Endothelial cell of umbilical vein (primary cell): ENCODE data around the gene FEN1. TPM values are rescaled to one million over a fixed set of nuclear protein-coding genes. Genes with fewer than 3 reads are reported as not detected.

Experiments used
- BruUV-seq: library from RNA; stranded (reverse); fragments of 400-500 nt; replicated peaks from 2 replicates; lab custom pipeline; 2021; lab: Mats Ljungman, UMichigan
- CTCF ChIA-PET: fragments of 300-600, 350-600 bp; sonication (Branson Sonifier 250); formaldehyde crosslinking; loops from one replicate; lab custom pipeline; 2021; ENCODE audit warnings: antibody characterized with exemption, inconsistent platforms; lab: Charles Lee
- POLR2A ChIA-PET: fragments of 300-600, 350-600 bp; sonication (Branson Sonifier 250); formaldehyde crosslinking; loops from one replicate; lab custom pipeline; 2021; ENCODE audit warnings: antibody characterized with exemption, inconsistent platforms; lab: Charles Lee
- DNase-seq: peaks from one replicate; pipeline ENCODE4 v3.0.0-alpha.2; 2011; ENCODE audit warnings: low read depth, low spot score
- FAIRE-seq: peaks from 2 replicates; lab custom pipeline; 2011; peaks lifted over from hg19 to GRCh38; lab: Jason Lieb, UNC
- H2AFZ ChIP-seq: 2 replicates; pipeline ENCODE4 v1.6.0; 2012; ENCODE audit warnings: low read depth, low read length, control low read depth, inconsistent platforms
- H3K27ac ChIP-seq: 2 replicates; pipeline ENCODE4 v1.5.1; 2011; ENCODE audit warnings: low read depth, mild to moderate bottlenecking, control low read depth, low read length, moderate library complexity; ENCODE audit not compliant: insufficient read depth
- H3K27me3 ChIP-seq, 2 experiments: 2 replicates each; pipeline versions ENCODE4 v1.6.0 to v1.6.1; 2011; ENCODE audit warnings: low read length in 2 of 2, mixed read lengths in 1 of 2; ENCODE audit not compliant: control insufficient read depth in 2 of 2, insufficient read depth in 2 of 2
- H3K36me3 ChIP-seq, 2 experiments: 2 replicates in 1 of 2; 3 replicates in 1 of 2; pipeline ENCODE4 v1.5.1; 2011; ENCODE audit warnings: low read length in 2 of 2, mild to moderate bottlenecking in 1 of 2, moderate library complexity in 1 of 2; ENCODE audit not compliant: control insufficient read depth in 2 of 2, insufficient read depth in 2 of 2; ENCODE audit errors: extremely low read depth in 1 of 2
- H3K4me1 ChIP-seq: 3 replicates; pipeline ENCODE4 v1.5.1; 2011; ENCODE audit warnings: mild to moderate bottlenecking, low read length; ENCODE audit not compliant: control insufficient read depth, insufficient read depth; ENCODE audit errors: extremely low read depth
- H3K4me2 ChIP-seq: 2 replicates; pipeline ENCODE4 v1.6.1; 2011; ENCODE audit warnings: low read length, control low read depth, mixed read lengths; ENCODE audit not compliant: insufficient read depth
- H3K4me3 ChIP-seq, 3 experiments: fragments of 200-600 bp in 1 of 3; sonication (generic), shearing (Covaris generic) in 1 of 3; replicated peaks in 1 of 3; 2 replicates each; pipeline ENCODE4 v1.5.1; 2011 to 2016; ENCODE audit warnings: control low read depth in 3 of 3, low read length in 3 of 3, mild to moderate bottlenecking in 2 of 3, inconsistent platforms in 1 of 3, low read depth in 1 of 3, moderate library complexity in 1 of 3; ENCODE audit not compliant: insufficient read depth in 1 of 3
- H3K79me2 ChIP-seq: 2 replicates; pipeline ENCODE4 v1.6.0; 2012; ENCODE audit warnings: low read length, inconsistent platforms; ENCODE audit not compliant: control insufficient read depth, insufficient read depth
- H3K9ac ChIP-seq: replicated peaks from 2 replicates; pipeline ENCODE3; 2011; ENCODE audit warnings: low read length, control low read depth; ENCODE audit not compliant: insufficient read depth; ENCODE audit errors: extremely low read depth
- H3K9me1 ChIP-seq: replicated peaks from 3 replicates; pipeline ENCODE4 v1.6.0; 2011; ENCODE audit warnings: mild to moderate bottlenecking, low read length; ENCODE audit not compliant: control insufficient read depth, insufficient read depth; ENCODE audit errors: extremely low read depth
- H3K9me3 ChIP-seq: replicated peaks from 2 replicates; pipeline ENCODE4 v1.5.1; 2012; ENCODE audit warnings: low read length, inconsistent platforms; ENCODE audit not compliant: control insufficient read depth, insufficient read depth
- H4K20me1 ChIP-seq: replicated peaks from 2 replicates; pipeline ENCODE3; 2011; ENCODE audit warnings: mild to moderate bottlenecking, low read length; ENCODE audit not compliant: control insufficient read depth, insufficient read depth; ENCODE audit errors: extremely low read depth
- EZH2 ChIP-seq: IDR thresholded peaks from 2 replicates; pipeline ENCODE4 v1.6.1; 2012; ENCODE audit warnings: borderline replicate concordance, low read depth, mild to moderate bottlenecking, moderate library complexity, low read length, inconsistent platforms; ENCODE audit not compliant: severe bottlenecking
- FOS ChIP-seq: IDR thresholded peaks from 2 replicates; pipeline ENCODE4 v1.6.1; 2011; ENCODE audit warnings: mild to moderate bottlenecking, low read length, moderate library complexity, borderline replicate concordance; ENCODE audit not compliant: insufficient read depth
- GATA2 ChIP-seq: IDR thresholded peaks from 2 replicates; pipeline ENCODE4 v1.7.0; 2011; ENCODE audit warnings: low read depth, mild to moderate bottlenecking, moderate library complexity, mixed read lengths, low read length; ENCODE audit not compliant: insufficient read length, insufficient read depth
- JUN ChIP-seq: IDR thresholded peaks from 2 replicates; pipeline ENCODE4 v1.6.1; 2011; ENCODE audit warnings: borderline replicate concordance, low read depth; ENCODE audit not compliant: insufficient read length, insufficient read depth
- MYC ChIP-seq: IDR thresholded peaks from one replicate; pipeline ENCODE4 v1.6.1; 2011; ENCODE audit warnings: mild to moderate bottlenecking, low read depth, low read length
- POLR2A ChIP-seq: IDR thresholded peaks from 2 replicates; pipeline ENCODE4 v1.6.1; 2012; ENCODE audit warnings: low read depth, mild to moderate bottlenecking, control low read depth, low read length
- POLR2AphosphoS5 ChIP-seq: IDR thresholded peaks from 2 replicates; pipeline ENCODE4 v1.6.1; 2012; ENCODE audit warnings: low read depth, mild to moderate bottlenecking, control low read depth, low read length, moderate library complexity; ENCODE audit not compliant: insufficient read depth
- dilution Hi-C: fragments of 300-500 bp; cut with MboI; formaldehyde crosslinking; loops from one replicate; pipeline ENCODE4 v1.15.0; 2019; ENCODE audit warnings: low sequenced_read_pairs; ENCODE audit not compliant: extremely low pct_ligation_motif_present
- intact Hi-C: fragments of 100-400 bp; cut with micrococcal nuclease; formaldehyde crosslinking; loops from one replicate; pipeline ENCODE4 v1.10.0; 2022
- polyA plus RNA-seq, 4 experiments: library from polyadenylated mRNA; depleted of rRNA in 3 of 4; stranded (reverse) in 3 of 4; unstranded in 1 of 4; fragments of >200 nt; gene quantifications; 2 replicates each; pipeline versions ENCODE4 v1.2.1 to v1.2.3, GENCODE V29; 2011 to 2012; ENCODE audit warnings: missing spikeins in 1 of 4
- total RNA-seq: library from RNA; stranded (reverse); gene quantifications from 2 replicates; pipeline ENCODE4 v1.2.3, GENCODE V29; 2021
- TF ChIP-seq, protein P1 (sequence below): IDR thresholded peaks from 2 replicates; pipeline ENCODE4 v1.6.1; 2011; ENCODE audit not compliant: insufficient read depth, insufficient read length
- TF ChIP-seq, protein P2 (sequence below), 2 donors: IDR thresholded peaks; 1 replicate in 1 of 2; 2 replicates in 1 of 2; pipeline ENCODE4 v1.5.1; 2011; ENCODE audit warnings: low read length in 2 of 2, mild to moderate bottlenecking in 2 of 2, moderate library complexity in 2 of 2, control low read depth in 1 of 2, inconsistent platforms in 1 of 2, low read depth in 1 of 2; ENCODE audit not compliant: insufficient read depth in 1 of 2; ENCODE audit errors: extremely low read depth in 1 of 2

The FEN1 gene
- total and polyA plus RNA-seq, 2 donors (not counting 3 experiments of a cell fraction or from before 2014, with no cell fraction given) = 29.3 to 60.5 TPM

DNA sequence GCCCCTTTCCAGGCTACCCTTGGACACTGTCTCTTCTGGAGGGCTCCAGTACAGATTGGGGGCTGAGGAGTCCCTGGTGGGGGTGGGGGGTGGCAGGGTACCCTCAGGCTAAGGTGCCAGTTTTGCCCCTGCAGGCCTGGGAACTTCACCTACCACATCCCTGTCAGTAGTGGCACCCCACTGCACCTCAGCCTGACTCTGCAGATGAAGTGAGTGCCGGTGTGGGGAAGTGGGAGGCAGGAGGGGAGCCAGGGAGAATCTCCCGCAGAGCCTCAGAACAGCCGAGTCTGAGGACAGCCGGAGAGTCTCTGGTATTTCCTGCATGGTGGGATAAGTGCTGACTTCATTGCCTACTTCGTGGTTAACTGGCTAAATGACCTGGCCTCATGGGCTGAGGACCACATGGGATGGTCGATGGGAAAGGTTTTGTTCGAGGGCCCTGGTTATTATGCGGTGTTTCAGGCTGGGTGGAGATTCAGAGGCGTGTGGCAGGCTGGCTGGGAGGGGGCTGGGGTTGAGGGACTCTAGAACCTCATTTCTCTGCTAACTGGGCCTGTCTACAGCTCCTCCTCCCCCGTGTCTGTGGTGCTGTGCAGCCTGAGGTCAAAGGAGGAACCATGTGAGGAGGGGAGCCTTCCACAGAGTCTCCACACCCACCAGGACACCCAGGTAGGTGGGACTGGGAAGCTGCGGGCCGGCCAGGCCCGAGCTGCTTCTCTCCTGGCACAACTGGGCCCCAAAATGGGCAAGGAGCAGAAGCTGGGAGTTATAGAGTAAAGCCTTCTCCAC is 8.8 kb upstream of the FEN1 start:
- H3K79me2 ChIP-seq = no peaks in the 10 kb centered on the region
- H3K36me3 ChIP-seq = peaks cover 0 to 37% of the 10 kb centered on the region in 2 experiments
- TF ChIP-seq, protein P1, sequence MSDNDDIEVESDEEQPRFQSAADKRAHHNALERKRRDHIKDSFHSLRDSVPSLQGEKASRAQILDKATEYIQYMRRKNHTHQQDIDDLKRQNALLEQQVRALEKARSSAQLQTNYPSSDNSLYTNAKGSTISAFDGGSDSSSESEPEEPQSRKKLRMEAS = no peak
- TF ChIP-seq POLR2A = no peak
- TF ChIP-seq EZH2 = no peak
- TF ChIP-seq, protein P2, sequence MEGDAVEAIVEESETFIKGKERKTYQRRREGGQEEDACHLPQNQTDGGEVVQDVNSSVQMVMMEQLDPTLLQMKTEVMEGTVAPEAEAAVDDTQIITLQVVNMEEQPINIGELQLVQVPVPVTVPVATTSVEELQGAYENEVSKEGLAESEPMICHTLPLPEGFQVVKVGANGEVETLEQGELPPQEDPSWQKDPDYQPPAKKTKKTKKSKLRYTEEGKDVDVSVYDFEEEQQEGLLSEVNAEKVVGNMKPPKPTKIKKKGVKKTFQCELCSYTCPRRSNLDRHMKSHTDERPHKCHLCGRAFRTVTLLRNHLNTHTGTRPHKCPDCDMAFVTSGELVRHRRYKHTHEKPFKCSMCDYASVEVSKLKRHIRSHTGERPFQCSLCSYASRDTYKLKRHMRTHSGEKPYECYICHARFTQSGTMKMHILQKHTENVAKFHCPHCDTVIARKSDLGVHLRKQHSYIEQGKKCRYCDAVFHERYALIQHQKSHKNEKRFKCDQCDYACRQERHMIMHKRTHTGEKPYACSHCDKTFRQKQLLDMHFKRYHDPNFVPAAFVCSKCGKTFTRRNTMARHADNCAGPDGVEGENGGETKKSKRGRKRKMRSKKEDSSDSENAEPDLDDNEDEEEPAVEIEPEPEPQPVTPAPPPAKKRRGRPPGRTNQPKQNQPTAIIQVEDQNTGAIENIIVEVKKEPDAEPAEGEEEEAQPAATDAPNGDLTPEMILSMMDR (IDR thresholded peaks at IDR 0.05; ENCODE audit: extremely low read depth in 1 of 2, insufficient read depth in 1 of 2, low read depth in 1 of 2, low read length in 2 of 2) = no peak
- TF ChIP-seq FOS = no peak
- no peak for TF ChIP-seq POLR2AphosphoS5
- TF ChIP-seq GATA2 = no peak
- TF ChIP-seq MYC = no peak
- TF ChIP-seq JUN = no peak
- H4K20me1 ChIP-seq = no peaks in the 10 kb centered on the region
- ChIA-PET CTCF (interaction anchor here (1.2 to 2.1 kb wide), 2 partner anchors 34 to 36 kb away, joined by 3 to 7 read pairs; no protein-coding TSS in a partner anchor), POLR2A (no interaction called here)
- H3K27me3 ChIP-seq = no peaks in the 10 kb centered on the region
- no peak overlapping the region for H2AFZ ChIP-seq
- dilution Hi-C loops (no loop called here), intact Hi-C loops (no loop called here)
- no peaks in the 10 kb centered on the region for H3K4me1 ChIP-seq
- H3K9me1 ChIP-seq = no peaks in the 10 kb centered on the region
- DNase-seq (no peak), FAIRE-seq (no peak)
- no TSS peak for BruUV-seq
- H3K27ac ChIP-seq = no peak overlapping the region
- no peak overlapping the region for H3K4me2 ChIP-seq
- H3K9ac ChIP-seq = no peak overlapping the region
- no peaks in the 10 kb centered on the region for H3K9me3 ChIP-seq
- H3K4me3 ChIP-seq = no peak overlapping the region
